Hematopoietic multipotent progenitor cell treated with erythropoietin and hydrocortisone succinate and interleukin-3 and kit ligand, for 4 days (in vitro differentiated cells): ENCODE results near the gene WDR70.
"Not testable (repeated sequence)": the region's sequence is repeated elsewhere in the genome, so short reads cannot be mapped to it uniquely, and the experiment has no call there.

Experiments used
- DNase-seq: peaks from one replicate; pipeline ENCODE4 v3.0.0-alpha.2; 2015

Gene WDR70

DNA sequence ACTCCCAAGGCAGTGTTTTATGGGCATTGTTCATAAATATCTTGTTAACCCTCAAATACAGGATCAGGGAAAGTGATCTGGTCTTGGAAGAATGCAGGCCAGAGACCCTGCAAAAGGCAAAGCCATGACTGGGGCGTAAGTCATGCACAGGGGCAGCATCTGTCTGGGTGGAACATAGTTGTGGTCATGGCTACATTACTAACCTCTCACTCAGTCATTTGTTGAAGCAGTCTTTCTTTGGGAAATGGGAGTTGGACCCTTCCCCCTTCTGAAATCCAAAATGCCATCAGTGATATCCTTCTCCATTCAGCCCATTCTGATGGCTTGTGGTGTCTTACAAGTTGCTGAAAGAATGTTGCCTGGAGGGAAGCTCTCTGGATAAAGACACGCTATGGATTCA lies 392.6 kb downstream of the WDR70 start:
- no peak for DNase-seq

DNA sequence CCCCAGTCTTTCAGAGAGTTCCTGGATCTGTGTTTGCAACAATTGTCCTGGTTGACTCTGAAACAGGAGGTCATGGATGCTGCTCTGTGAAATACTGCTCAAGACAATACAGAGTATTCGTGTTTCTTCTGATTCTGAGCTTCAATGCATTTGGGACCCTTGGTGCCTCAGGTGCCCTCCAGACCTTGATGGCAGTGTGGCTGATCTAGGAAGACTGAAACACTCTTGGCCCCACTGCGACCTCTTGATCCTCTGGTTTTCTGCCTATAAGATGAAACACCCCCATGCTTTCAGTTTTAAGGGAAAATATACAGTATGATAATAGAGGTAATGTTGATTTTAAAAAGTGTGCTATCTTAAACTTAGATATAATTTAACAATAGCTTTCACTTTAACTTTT lies 393.1 kb downstream of the WDR70 start:
- no peak for DNase-seq

DNA sequence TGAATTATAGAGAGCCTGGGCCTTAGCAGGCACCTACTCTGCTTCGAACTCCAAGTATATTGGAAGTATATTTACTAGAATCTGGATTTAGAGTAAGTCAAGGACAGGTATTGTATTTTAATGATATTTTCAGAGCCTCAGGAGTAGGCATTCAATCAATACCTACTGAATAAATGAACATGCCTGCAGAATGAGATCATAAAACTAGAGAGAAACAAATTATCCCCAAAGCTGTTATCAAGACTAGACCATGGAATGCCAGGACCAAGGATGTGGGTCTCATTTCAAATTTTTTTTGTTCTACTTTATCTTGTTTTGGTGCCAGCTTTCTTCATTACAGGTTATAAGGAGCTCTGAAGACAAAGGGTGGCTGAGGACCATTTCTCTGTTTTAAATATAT lies 394.7 kb downstream of the WDR70 start:
- DNase-seq, result no peak

DNA sequence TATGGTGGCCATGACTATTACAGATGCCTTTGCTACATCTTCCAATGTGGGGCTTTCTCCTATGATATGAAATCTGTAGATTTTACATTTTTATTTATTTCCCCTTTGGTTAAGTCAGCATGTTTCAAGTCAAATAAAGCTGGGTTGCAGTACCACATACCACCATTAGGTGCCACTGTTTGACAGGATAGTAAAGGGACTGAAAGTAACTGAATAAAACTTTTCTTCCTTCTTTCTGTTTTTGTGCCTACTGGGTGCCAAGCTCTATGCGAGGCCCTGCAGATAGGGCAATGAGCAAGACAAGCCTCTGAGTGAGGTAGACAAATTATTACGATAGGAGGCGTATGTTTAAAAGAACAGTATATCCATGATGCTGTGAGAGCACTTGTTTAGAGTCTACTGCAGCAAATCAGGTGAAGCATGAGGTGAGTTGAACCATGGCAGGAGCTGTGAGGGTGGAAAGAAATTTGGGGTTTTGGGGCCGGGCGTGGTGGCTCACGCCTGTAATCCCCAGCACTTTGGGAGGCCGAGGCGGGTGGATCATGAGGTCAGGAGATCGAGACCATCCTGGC lies 395.9 kb downstream of the WDR70 start:
- DNase-seq, result peak; percentile 65

DNA sequence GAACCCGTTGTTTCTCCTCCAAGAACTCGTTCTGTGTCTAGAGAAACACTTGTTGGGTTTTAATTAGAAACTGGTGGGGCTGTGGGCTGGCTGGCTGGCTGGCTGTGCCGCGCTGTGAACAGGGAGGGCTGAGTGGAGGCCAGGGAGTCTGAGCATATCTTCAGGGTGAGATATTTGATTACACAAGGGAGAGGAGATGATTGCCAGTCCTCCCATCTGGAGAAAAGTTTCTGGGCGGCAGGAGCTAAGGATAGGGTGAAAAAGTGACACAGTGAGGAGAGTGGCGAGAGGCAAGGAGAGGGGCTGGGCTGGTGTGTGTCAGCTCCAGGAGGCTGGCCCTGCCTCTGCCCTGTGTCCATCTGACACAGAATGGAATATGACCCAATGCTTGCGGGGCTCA lies 397.7 kb downstream of the WDR70 start:
- DNase-seq, result no peak

DNA sequence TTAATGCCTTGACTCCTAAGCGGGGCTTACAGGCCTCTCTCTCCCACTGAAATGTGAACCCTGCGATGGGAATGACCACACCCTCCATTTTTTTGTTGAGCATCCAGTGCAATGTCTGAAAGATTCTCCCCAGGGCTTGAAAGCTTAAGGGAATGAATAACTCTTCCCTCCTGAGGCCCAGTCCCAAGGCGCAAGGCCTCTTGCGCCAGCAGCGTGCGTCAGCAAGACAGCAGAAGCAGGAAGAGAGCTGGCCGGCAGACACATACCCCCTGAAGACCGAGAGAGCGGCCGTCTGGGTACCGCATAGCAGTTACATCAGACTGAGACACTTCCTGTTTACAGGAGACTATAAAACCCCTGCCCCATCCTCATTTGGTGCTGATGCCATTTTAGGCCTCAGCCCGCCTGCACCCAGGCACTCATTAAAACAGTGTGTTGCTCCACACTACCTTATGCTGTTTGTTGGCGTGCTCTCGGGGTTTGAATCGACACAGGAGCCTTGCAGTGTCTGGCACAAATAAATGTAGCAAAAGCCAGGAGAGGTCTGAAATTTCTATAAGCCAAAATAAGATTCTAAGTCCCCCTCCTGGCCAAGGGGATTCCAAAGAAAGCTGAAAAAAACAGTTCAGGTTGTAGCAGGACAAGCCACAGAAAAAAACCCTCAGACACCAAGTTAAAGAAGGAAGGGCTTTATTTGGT lies 398.5 kb downstream of the WDR70 start:
- DNase-seq, result no peak

DNA sequence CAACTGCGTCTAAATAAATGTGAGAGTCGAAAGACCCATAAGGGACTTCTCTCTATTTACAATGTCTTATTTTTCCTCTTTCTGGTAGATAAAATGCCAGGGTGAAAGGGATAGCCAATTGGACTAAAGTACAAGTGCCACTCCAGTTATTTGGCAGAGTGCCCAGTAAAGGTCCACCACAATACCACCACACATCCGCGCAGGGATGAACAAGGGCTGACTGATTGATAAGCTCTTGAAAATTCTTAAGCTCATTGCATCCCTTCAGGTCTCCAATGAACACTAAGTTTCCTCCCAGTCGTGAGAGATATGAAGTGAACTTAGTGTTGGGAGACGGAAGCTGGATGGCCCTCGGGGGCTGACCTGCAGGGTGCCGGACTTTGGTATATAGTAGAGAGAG lies 402.3 kb downstream of the WDR70 start:
- peak; percentile 51 for DNase-seq

DNA sequence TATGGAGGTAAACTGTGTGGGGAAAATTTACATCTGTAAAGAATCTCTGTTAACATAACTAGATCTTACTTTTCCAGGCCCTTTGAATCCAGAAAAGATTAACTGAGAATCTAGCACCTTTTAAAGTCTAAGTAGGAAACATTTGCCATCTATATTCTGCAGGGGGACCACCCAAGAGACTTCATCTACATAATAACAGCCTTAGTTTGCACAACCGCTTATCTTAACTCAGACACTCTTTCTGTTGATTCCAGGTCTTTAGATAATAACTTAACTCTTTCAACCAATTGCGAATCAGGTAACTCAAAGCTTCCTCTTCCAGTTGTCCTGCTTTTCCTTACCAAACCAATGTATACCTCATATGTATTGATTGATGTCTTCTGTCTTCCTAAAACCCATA lies 407.3 kb downstream of the WDR70 start:
- DNase-seq, result no peak

DNA sequence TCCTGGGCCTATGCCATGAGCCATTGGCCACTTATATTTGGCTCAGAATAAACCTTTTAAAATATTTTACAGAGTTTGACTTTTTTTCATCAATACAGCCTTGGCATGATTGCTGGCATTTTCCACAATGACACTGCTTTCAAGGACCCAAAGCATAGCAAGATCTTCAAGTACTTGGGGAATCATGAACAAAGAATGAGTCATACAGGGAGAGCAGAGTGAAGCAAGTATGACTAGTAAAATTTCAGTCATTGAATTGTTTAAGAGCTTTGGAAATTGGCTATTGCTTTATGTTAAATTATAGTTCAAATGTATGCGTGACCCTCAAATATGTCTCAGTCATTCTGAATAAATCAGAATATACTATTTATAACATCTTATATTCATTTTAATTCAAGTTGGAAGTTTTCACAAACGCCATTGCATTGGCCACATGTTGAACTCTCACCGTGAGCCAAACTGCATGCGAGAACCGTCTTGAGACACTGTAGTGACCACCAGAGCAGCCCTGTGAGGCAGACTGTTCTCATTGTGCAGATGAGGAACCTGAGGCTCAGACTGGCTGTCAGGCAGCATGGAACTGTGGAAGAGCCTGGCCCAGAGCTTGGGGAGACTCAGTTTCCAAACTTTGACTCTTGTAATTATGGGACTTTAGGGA lies 407.9 kb downstream of the WDR70 start:
- no peak for DNase-seq

DNA sequence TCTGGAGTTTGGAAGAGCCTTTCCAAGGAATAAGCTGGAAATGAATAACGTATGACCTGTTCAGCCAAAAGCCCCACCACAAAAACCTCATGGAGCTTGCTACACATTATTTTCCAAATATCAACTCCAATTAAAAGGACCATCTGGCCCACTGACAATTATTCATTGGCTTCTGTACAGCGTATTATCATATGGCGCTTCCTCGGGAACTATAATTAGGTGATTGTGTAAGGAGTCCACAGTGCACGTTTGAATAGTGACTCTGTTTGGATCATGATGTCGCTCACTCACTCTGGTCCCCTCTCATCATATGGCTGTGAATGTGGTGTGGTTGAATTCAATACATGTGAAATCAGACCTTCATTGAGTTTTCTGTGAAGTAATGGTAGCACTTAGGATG lies 408.6 kb downstream of the WDR70 start:
- no peak for DNase-seq

DNA sequence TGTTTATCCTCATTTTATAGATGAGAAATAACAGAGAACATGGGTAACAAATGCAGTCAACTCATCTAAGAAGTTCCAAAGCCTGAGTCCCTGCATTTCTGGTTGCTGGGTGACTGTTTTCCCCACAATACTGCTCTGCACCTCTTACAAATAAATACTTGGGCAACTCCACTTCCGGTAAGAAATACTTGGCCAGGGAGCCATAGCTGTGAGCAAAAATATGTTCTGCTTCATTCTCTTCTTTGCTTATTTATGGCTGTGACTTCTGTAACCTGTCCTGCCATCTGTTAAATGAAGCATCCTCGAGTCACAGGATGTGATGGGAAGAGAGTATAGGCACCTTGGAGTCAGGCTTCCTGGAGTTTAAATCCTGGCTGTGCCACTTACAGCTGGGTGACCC lies 410.9 kb downstream of the WDR70 start:
- no peak for DNase-seq

DNA sequence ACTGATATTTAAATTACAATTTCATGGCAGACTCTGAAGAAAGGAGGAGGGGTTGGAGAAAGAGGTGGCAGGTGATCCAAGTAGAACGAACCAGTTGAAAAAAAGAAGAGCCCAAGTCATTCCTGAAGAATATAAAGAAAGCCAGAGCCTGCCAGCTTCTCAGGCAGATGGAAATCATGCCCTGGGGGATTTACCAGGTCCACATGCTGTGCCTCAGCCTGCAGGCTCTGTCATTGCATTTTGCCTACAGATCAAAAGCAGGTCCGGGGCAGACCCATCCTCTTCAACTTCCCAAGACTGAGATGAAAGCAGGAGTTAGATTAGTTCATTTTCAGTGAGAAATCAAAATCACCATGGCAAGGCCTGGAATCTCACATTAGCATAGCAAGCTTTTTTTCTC lies 412.2 kb downstream of the WDR70 start:
- no peak for DNase-seq

DNA sequence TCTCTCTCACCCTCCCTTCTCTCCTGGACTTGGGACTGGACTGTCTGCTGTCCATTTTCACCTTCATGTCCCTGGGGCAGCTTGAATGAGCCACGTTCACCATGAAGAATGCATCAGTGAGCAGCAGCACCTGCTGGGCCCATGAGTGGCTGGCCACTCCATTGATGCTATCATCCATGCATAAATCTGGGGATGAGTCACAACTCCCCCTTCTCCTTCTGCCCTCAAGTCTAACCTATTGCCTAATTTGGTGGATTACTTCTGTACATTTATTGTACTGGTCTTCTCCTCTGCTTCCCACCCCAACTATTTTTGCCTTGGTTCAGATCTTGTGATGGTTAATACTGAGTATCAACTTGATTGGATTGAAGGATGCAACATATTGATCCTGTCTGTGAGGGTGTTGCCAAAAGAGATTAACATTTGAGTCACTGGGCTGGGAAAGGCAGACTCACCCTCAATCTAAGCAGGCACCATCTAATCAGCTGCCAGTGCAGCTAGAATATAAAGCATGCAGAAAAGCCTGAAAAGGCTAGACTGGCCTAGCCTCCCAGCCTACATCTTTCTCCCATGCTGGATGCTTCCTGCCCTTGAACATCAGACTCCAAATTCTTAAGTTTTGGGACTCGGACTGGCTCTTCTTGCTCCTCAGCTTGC lies 414.0 kb downstream of the WDR70 start:
- no peak for DNase-seq

DNA sequence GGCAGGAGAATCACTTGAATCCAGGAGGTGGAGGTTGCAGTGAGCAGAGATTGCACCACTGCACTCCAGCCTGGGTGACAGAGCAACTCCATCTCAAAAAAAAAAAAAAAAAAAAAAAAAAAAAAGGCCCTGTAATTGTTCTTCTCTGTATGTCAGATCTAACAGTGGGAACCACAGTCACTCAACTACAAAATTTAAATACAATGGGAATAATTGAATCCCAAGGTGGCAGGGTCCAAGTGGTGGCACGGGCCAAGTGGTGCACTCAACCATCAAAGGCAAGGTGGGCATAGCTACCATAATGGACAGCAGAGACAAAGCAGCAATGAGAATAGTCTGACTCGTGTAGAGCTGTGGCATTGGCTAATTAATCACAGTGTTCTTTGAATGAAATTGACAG lies 416.2 kb downstream of the WDR70 start:
- DNase-seq, result not testable (repeated sequence)

DNA sequence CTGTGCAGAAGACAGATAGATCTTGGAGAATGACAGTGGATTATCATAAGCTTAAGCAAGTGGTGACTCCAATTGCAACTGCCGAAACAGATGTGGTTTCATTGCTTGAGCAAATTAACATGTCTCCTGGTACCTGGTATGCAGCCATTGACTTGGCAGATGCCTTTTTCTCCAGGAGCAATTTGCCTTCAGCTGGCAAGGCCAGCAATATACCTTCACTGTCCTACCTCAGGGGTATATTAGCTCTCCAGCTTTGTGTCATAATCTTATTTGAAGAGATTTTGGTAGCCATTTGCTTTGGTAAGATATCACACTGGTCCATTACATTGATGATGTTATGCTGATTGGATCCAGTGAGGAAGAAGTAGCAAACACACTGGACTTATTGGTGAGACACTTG lies 417.3 kb downstream of the WDR70 start:
- DNase-seq, result not testable (repeated sequence)

DNA sequence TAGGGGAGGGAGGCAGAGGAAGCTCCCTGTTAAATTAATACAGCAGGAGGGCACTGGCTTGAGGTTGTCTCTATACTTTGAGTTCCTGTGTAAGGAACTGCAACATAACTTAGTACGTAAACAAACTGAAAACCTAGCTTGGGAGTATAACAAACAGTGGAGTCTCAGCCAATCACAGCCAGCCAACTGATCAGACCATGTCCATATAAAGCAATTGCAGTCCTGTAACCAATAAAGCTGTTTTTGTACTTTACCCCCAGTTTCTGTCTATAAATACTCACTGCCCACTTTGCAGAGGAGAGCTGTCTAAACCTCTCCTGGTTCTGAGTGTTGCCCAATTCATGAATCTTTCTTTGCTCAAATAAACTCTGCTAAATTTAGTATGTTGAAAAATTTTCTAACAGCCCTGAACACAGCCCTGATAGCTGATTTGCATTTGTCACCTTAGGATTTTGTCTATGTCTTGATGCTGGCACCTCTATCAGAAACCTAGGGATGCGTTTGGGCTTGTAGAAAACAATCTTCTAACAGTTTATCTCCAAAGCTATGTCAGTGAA lies 420.8 kb downstream of the WDR70 start:
- DNase-seq, result no peak

DNA sequence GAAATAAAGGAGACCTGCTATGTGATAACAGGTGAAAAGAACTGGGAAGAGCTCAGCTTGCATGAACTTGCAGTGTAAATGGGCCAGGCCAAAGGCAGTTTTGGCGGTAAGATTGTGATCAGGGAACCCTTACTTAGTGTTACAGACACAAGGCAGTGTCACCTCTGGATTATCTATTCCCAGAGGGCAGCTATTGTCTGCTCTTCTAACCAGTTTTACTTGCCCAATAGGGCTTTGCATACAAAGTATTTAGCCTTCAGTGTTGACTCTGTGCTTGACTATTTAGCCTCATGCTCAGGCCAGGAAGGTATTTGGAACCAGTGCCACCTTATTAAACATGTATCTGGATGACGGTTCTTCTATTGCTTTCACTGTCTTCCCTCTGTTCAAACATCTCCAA lies 422.4 kb downstream of the WDR70 start:
- DNase-seq, result no peak
